K562 (cell line): Measurements from ENCODE around the gene CHSY1.

Experiments used
- ARNT ChIP-seq, 2 experiments: fragments of 450-650 bp; IDR thresholded peaks; 2 replicates each; pipeline ENCODE4 v1.6.1; 2016; ENCODE audit warnings: mild to moderate bottlenecking in 1 of 2
- KLF16 ChIP-seq: IDR thresholded peaks from 2 replicates; pipeline ENCODE4 v1.6.1; 2016; ENCODE audit warnings: antibody characterized with exemption
- MEF2A ChIP-seq: IDR thresholded peaks from 2 replicates; pipeline ENCODE4 v1.6.1; 2011; ENCODE audit warnings: low read depth, mild to moderate bottlenecking, low read length, moderate library complexity; ENCODE audit not compliant: control insufficient read depth
- MXI1 ChIP-seq: IDR thresholded peaks from 2 replicates; pipeline ENCODE4 v1.6.1; 2011; ENCODE audit warnings: low read depth, mild to moderate bottlenecking, improper control_type of control experiment, low read length
- SIN3A ChIP-seq, 2 experiments: fragments of 150-350 bp in 1 of 2; IDR thresholded peaks; 2 replicates each; pipeline ENCODE4 v1.6.1; 2011 to 2016; ENCODE audit warnings: borderline replicate concordance in 2 of 2, low read depth in 2 of 2, low read length in 2 of 2, mild to moderate bottlenecking in 2 of 2, moderate library complexity in 2 of 2; ENCODE audit not compliant: control insufficient read depth in 1 of 2

DNA sequence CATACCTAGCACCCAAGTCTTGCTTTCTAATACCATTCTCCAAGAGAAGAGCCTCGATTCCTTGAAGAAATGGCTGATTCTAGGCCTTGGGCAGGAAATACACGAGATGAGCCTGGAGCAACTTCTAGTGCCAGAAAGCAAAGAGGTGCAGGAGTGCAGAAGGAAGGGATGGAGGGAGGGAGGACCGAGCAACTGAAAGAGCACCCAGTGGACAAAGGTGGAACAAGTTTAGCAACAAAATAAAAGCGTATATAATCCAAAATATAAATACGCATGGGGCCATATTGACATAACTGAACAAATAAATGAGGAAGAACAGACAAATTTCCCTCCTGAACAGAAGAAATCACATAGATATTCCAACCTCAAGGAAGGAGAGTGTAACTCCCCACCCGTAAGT is 34.4 kb downstream of the CHSY1 start:
- no peak for TF ChIP-seq KLF16
- TF ChIP-seq ARNT (IDR thresholded peaks at IDR 0.05): no peak
- no peak for TF ChIP-seq MEF2A
- TF ChIP-seq SIN3A (IDR thresholded peaks at IDR 0.05; ENCODE audit: borderline replicate concordance in 2 of 2, control insufficient read depth in 1 of 2, low read depth in 2 of 2, low read length in 2 of 2): no peak
- TF ChIP-seq MXI1: no peak
